B cell (primary cell): ENCODE measurements around the gene TMEM168. TPM values are rescaled to one million over a fixed set of nuclear protein-coding genes. Genes with fewer than 3 reads are reported as not detected.

Experiments
- ATAC-seq: fragments of 200-7000 bp; cut with Tn5 transposase; one replicate; pipeline ENCODE4 v1.10.0; 2021; ENCODE audit warnings: low read depth, mild to moderate bottlenecking, moderate number of reproducible peaks, moderate library complexity
- CTCF ChIA-PET: fragments of 350-600 bp; sonication (Branson Sonifier 250); formaldehyde crosslinking; loops from one replicate; lab custom pipeline; 2021; ENCODE audit warnings: antibody characterized with exemption, inconsistent platforms; lab: Charles Lee
- POLR2A ChIA-PET: fragments of 350-600 bp; sonication (Branson Sonifier 250); formaldehyde crosslinking; loops from one replicate; lab custom pipeline; 2021; ENCODE audit warnings: antibody characterized with exemption; lab: Charles Lee
- DNase-seq: peaks from one replicate; pipeline ENCODE4 v3.0.0; 2013
- H2AFZ ChIP-seq: 2 replicates; pipeline ENCODE4 v1.6.1; 2012; ENCODE audit warnings: mild to moderate bottlenecking, low read depth, low read length; ENCODE audit not compliant: insufficient read depth, poor library complexity, severe bottlenecking
- H3K27ac ChIP-seq, 2 donors: 1 replicate in 1 of 2; 2 replicates in 1 of 2; pipeline ENCODE4 v1.5.1; 2012 to 2013; ENCODE audit warnings: low read length in 2 of 2, mild to moderate bottlenecking in 2 of 2, moderate library complexity in 1 of 2
- H3K27me3 ChIP-seq, 4 experiments: fragments of 200-600 bp in 1 of 4; sonication (generic) in 1 of 4; replicated peaks in 1 of 4; 1 replicate in 2 of 4; 2 replicates in 2 of 4; pipeline versions ENCODE4 v1.6.1 to v1.7.0; 2013 to 2016; ENCODE audit warnings: low read length in 3 of 4, mild to moderate bottlenecking in 2 of 4, mixed read lengths in 1 of 4, moderate library complexity in 1 of 4; ENCODE audit not compliant: insufficient read depth in 4 of 4, control insufficient read depth in 3 of 4; ENCODE audit errors: control extremely low read depth in 1 of 4
- H3K36me3 ChIP-seq, 2 experiments: replicated peaks in 1 of 2; 1 replicate in 1 of 2; 2 replicates in 1 of 2; pipeline versions ENCODE4 v1.6.1 to v1.7.1; 2013; ENCODE audit warnings: low read length in 1 of 2; ENCODE audit not compliant: insufficient read depth in 2 of 2, control insufficient read depth in 1 of 2; ENCODE audit errors: control extremely low read depth in 1 of 2, extremely low read depth in 1 of 2
- H3K4me1 ChIP-seq, 2 donors: fragments of 200-600 bp in 1 of 2; sonication (generic) in 1 of 2; 1 replicate in 1 of 2; 2 replicates in 1 of 2; pipeline versions ENCODE4 v1.5.1 to v1.6.1; 2013 to 2017; ENCODE audit warnings: low read length in 2 of 2; ENCODE audit not compliant: control insufficient read depth in 2 of 2, insufficient read depth in 2 of 2
- H3K4me2 ChIP-seq: replicated peaks from 2 replicates; pipeline ENCODE3; 2012; ENCODE audit warnings: mild to moderate bottlenecking, low read depth, low read length; ENCODE audit not compliant: poor library complexity, severe bottlenecking
- H3K4me3 ChIP-seq, 5 experiments: fragments of 200-600 bp in 1 of 5; sonication (generic) in 1 of 5; 1 replicate in 3 of 5; 2 replicates in 2 of 5; pipeline versions ENCODE4 v1.5.1 to v1.7.0; 2011 to 2016; ENCODE audit warnings: low read length in 4 of 5, mild to moderate bottlenecking in 4 of 5, low read depth in 2 of 5, control low read depth in 1 of 5, moderate library complexity in 1 of 5; ENCODE audit not compliant: insufficient read depth in 1 of 5; ENCODE audit errors: control extremely low read depth in 1 of 5, extremely low read depth in 1 of 5
- H3K79me2 ChIP-seq: fragments of 200-600 bp; sonication (generic); one replicate; pipeline ENCODE4 v1.6.0; 2016; ENCODE audit warnings: low read length; ENCODE audit not compliant: control insufficient read depth, insufficient read depth
- H3K9ac ChIP-seq: fragments of 200-600 bp; sonication (generic); 2 replicates; pipeline ENCODE4 v1.6.1; 2017; ENCODE audit warnings: mild to moderate bottlenecking, low read length, moderate library complexity
- H3K9me3 ChIP-seq, 3 donors: one replicate each; pipeline versions ENCODE4 v1.6.1 to v1.7.1; 2013; ENCODE audit warnings: low read length in 2 of 3; ENCODE audit not compliant: control insufficient read depth in 2 of 3, insufficient read depth in 1 of 3; ENCODE audit errors: control extremely low read depth in 1 of 3
- H4K20me1 ChIP-seq: 2 replicates; pipeline ENCODE4 v1.6.0; 2012; ENCODE audit warnings: mild to moderate bottlenecking, low read length; ENCODE audit not compliant: insufficient read depth, control insufficient read depth, poor library complexity, severe bottlenecking
- H3K27ac Mint-ChIP-seq: one replicate; pipeline ENCODE4 v1.8.0; 2021; ENCODE audit warnings: mixed read lengths
- H3K27me3 Mint-ChIP-seq: one replicate; pipeline ENCODE4 v1.8.0; 2021; ENCODE audit warnings: mixed read lengths
- H3K4me1 Mint-ChIP-seq: one replicate; pipeline ENCODE4 v1.8.0; 2021; ENCODE audit warnings: mixed read lengths
- H3K4me3 Mint-ChIP-seq: one replicate; pipeline ENCODE4 v1.8.0; 2021; ENCODE audit warnings: mixed read lengths
- H3K9me3 Mint-ChIP-seq: one replicate; pipeline ENCODE4 v1.8.0; 2022; ENCODE audit warnings: mixed read lengths; ENCODE audit not compliant: insufficient read depth
- EZH2 ChIP-seq: IDR thresholded peaks from 2 replicates; pipeline ENCODE4 v1.6.1; 2012; ENCODE audit warnings: borderline replicate concordance, low read depth, mild to moderate bottlenecking, moderate library complexity, low read length; ENCODE audit not compliant: insufficient read depth, poor library complexity, severe bottlenecking
- WGBS: methylation state at CpG from one replicate; pipeline ENCODE4 v1.1.5; 2013; ENCODE audit warnings: missing lambda C conversion rate; ENCODE audit not compliant: insufficient coverage; 5-methylcytosine and 5-hydroxymethylcytosine counted together
- intact Hi-C: fragments of 100-400 bp; cut with micrococcal nuclease; formaldehyde crosslinking; loops from one replicate; pipeline ENCODE4 v1.10.0; 2022
- polyA plus RNA-seq: library from polyadenylated mRNA; depleted of rRNA; stranded (reverse); fragments of >200 nt; gene quantifications from 2 replicates; pipeline ENCODE4 v1.2.3, GENCODE V29; 2012
- total RNA-seq, 2 donors: library from RNA; stranded (reverse); fragments of 120-200 nt in 1 of 2; gene quantifications; 1 replicate in 1 of 2; 2 replicates in 1 of 2; pipeline versions ENCODE4 v1.2.3 to v1.2.4, GENCODE V29; 2013 to 2022
- TF ChIP-seq, protein P1 (sequence below): fragments of 200-600 bp; IDR thresholded peaks from one replicate; pipeline ENCODE4 v1.8.0; 2022; ENCODE audit warnings: antibody characterized with exemption, mild to moderate bottlenecking

The TMEM168 gene
- total and polyA plus RNA-seq, 2 donors (not counting 1 experiment from before 2014, with no cell fraction given): 12.7 to 31.8 TPM

DNA sequence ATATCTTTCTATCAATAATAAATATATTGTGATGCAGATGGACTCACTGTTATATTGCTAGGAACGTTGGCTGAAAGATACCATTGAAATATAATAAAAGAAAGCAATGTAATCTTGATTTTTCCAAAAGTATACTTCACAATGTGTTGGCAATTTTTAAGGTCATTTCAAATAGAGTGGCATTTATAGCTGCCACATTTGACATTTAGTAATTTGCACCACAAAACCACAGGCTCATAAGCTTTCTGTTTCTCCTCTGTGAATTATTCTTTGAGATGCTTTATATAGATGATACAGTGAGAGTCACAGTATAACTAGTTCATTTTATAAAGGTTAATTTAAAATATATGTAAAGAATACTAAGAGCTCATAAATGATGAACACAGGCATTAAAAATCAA, 44.6 kb downstream of the TMEM168 start:
- TF ChIP-seq EZH2: no peak
- TF ChIP-seq, protein P1, sequence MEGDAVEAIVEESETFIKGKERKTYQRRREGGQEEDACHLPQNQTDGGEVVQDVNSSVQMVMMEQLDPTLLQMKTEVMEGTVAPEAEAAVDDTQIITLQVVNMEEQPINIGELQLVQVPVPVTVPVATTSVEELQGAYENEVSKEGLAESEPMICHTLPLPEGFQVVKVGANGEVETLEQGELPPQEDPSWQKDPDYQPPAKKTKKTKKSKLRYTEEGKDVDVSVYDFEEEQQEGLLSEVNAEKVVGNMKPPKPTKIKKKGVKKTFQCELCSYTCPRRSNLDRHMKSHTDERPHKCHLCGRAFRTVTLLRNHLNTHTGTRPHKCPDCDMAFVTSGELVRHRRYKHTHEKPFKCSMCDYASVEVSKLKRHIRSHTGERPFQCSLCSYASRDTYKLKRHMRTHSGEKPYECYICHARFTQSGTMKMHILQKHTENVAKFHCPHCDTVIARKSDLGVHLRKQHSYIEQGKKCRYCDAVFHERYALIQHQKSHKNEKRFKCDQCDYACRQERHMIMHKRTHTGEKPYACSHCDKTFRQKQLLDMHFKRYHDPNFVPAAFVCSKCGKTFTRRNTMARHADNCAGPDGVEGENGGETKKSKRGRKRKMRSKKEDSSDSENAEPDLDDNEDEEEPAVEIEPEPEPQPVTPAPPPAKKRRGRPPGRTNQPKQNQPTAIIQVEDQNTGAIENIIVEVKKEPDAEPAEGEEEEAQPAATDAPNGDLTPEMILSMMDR: no peak
- H3K27me3 ChIP-seq: peaks cover 0 to 3% (median 0%) of the 10 kb centered on the region in 4 experiments
- ChIA-PET CTCF (no interaction called here), POLR2A (no interaction called here)
- no peak for DNase-seq
- H3K27me3 Mint-ChIP-seq: peaks cover 12% of the 10 kb centered on the region
- H4K20me1 ChIP-seq: no peaks in the 10 kb centered on the region
- H3K9me3 ChIP-seq: no peaks in the 10 kb centered on the region
- no CpG with 5 or more reads among the region's 1 CpG for WGBS
- H3K9me3 Mint-ChIP-seq: no peaks in the 10 kb centered on the region
- H3K4me3 Mint-ChIP-seq: no peak overlapping the region
- no peak overlapping the region for H3K4me2 ChIP-seq
- H3K4me3 ChIP-seq: no peak overlapping the region
- ATAC-seq: no peak
- H3K27ac Mint-ChIP-seq: no peak overlapping the region
- H3K36me3 ChIP-seq: no peaks in the 10 kb centered on the region
- H2AFZ ChIP-seq: no peak overlapping the region
- H3K4me1 Mint-ChIP-seq: no peaks in the 10 kb centered on the region
- intact Hi-C loops: no loop called here
- H3K79me2 ChIP-seq: no peaks in the 10 kb centered on the region
- no peak overlapping the region for H3K9ac ChIP-seq
- H3K4me1 ChIP-seq: no peaks in the 10 kb centered on the region
- no peak overlapping the region for H3K27ac ChIP-seq

DNA sequence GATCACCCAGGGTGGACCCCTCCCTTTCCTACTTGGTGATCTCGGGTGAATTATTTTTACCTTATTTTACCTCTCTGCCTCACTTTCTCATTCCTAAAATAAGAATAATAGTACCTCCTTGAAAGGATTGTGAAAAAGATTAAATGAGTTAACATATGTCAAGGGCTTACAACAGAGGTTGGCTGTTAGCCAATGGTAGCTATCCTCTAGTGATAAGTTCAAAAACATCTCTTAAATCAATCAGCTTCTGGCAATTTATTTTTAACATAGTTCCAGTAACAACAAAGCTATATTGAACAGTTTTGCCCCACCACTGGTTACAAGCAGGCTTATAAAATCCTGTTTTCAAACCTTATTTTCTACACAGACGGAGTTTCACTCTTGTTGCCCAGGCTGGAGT, 45.4 kb downstream of the TMEM168 start:
- no peak overlapping the region for H3K4me3 Mint-ChIP-seq

More for the DNA sequence above, 45.4 kb downstream of the TMEM168 start:
- peaks cover 14% of the 10 kb centered on the region for H3K27me3 Mint-ChIP-seq
- Histone ChIP-seq H4K20me1 (no peaks in the 10 kb centered on the region), H3K9me3 (peaks cover 0 to 7% (median 0%) of the 10 kb centered on the region in 3 donors), H3K4me3 (no peak overlapping the region), H3K79me2 (no peaks in the 10 kb centered on the region), H2AFZ (no peak overlapping the region), H3K27ac (no peak overlapping the region), H3K9ac (no peak overlapping the region), H3K4me1 (no peaks in the 10 kb centered on the region), H3K36me3 (no peaks in the 10 kb centered on the region), H3K4me2 (no peak overlapping the region), H3K27me3 (peaks cover 0 to 6% (median 1%) of the 10 kb centered on the region in 4 experiments)
- intact Hi-C loops: no loop called here
- CTCF ChIA-PET: no interaction called here
- ATAC-seq (no peak), DNase-seq (no peak)
- 100% methylated on average over 1 of the region's 2 CpGs for WGBS
- no peaks in the 10 kb centered on the region for H3K9me3 Mint-ChIP-seq
- no peaks in the 10 kb centered on the region for H3K4me1 Mint-ChIP-seq
- TF ChIP-seq, protein P1: no peak
- no peak for TF ChIP-seq EZH2
- H3K27ac Mint-ChIP-seq: no peak overlapping the region
- POLR2A ChIA-PET: no interaction called here
